Measurements from ENCODE around the gene CNNM1. TPM values are rescaled to one million over a fixed set of nuclear protein-coding genes. Genes with fewer than 3 reads are reported as not detected.
A peak's percentile ranks its signal among the peaks of the same experiment; 100 is the strongest.

Gene CNNM1
- total RNA-seq, 1 donor from 2014 or later: 2.5 TPM

DNA sequence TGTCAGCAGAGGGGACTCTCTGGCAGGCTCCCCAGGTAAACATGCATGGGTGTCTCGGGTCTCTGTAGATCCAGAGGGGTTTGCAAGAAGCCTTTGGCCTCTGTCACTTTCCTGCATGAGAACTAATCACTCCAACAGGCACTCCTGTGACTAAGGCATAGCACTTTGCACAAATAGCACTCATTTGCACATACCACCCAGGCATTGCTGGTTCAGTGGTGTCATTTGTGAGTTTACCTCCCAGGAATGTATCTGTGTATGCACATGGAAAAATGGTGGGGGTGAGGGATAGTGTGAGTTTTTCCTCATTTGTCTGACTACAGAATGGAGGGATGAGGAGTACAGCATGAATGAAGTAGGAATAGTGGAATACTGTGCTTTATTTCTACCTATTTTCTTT is 39.5 kb downstream of the CNNM1 start:
- Histone ChIP-seq H4K20me1 (ENCODE audit: insufficient read depth, low read length) (no peaks in the 10 kb centered on the region), H3K36me3 (ENCODE audit: insufficient read depth, low read length) (no peaks in the 10 kb centered on the region), H3K79me2 (ENCODE audit: insufficient read depth, low read length) (no peaks in the 10 kb centered on the region), H3K4me3 (ENCODE audit: insufficient read depth, low read depth, low read length) (no peak overlapping the region), H3K27ac (ENCODE audit: low read depth, low read length) (no peak overlapping the region), H3K27me3 (ENCODE audit: insufficient read depth, low read length) (peaks cover 2% of the 10 kb centered on the region), H2AFZ (ENCODE audit: low read depth, low read length) (no peak overlapping the region), H3K9ac (ENCODE audit: low read length) (no peak overlapping the region), H3K9me3 (ENCODE audit: insufficient read depth, low read depth, low read length) (no peaks in the 10 kb centered on the region), H3K4me2 (ENCODE audit: low read length) (peak overlapping the region; percentile 37), H3K4me1 (ENCODE audit: insufficient read depth, low read length) (peaks cover 4% of the 10 kb centered on the region)
- Mint-ChIP-seq H3K36me3 (ENCODE audit: low read depth, unreplicated experiment) (no peaks in the 10 kb centered on the region), H3K4me1 (ENCODE audit: low read depth, unreplicated experiment) (peaks cover 46% of the 10 kb centered on the region), H3K4me3 (ENCODE audit: unreplicated experiment) (peak overlapping the region; percentile 52), H3K27me3 (ENCODE audit: low read depth, unreplicated experiment) (no peaks in the 10 kb centered on the region), H3K9me3 (ENCODE audit: unreplicated experiment) (no peaks in the 10 kb centered on the region), H3K27ac (ENCODE audit: unreplicated experiment) (peak overlapping the region; percentile 96)
- TF ChIP-seq, protein P1, sequence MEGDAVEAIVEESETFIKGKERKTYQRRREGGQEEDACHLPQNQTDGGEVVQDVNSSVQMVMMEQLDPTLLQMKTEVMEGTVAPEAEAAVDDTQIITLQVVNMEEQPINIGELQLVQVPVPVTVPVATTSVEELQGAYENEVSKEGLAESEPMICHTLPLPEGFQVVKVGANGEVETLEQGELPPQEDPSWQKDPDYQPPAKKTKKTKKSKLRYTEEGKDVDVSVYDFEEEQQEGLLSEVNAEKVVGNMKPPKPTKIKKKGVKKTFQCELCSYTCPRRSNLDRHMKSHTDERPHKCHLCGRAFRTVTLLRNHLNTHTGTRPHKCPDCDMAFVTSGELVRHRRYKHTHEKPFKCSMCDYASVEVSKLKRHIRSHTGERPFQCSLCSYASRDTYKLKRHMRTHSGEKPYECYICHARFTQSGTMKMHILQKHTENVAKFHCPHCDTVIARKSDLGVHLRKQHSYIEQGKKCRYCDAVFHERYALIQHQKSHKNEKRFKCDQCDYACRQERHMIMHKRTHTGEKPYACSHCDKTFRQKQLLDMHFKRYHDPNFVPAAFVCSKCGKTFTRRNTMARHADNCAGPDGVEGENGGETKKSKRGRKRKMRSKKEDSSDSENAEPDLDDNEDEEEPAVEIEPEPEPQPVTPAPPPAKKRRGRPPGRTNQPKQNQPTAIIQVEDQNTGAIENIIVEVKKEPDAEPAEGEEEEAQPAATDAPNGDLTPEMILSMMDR (IDR thresholded peaks at IDR 0.05; ENCODE audit: insufficient read depth, low read depth, low read length): no peak
- TF ChIP-seq EZH2 (IDR thresholded peaks at IDR 0.05; ENCODE audit: insufficient read depth, low read length): no peak
- DNase-seq (ENCODE audit: low read depth): peak; percentile 50
- no peak for FAIRE-seq

DNA sequence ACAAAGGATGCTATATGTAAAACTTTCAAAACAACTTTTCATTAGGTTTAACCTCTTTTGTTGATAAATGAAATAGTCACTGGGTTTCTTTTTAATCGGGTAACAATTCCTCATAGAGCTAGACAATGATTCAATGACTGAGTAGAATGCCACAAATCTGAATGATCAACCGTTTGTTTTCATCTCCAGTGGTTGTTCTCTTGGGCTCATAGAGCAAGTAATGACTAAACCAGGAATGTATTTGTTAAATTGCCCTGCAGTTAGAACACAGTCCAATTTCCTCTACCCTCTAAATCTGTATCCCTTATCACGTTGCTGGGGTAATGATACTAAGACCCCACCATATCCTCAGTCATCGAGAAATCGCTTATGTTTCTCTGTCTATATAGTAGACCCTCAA is 40.0 kb downstream of the CNNM1 start:
- peaks cover 4% of the 10 kb centered on the region for H3K4me1 ChIP-seq (ENCODE audit: insufficient read depth, low read length)
- H2AFZ ChIP-seq (ENCODE audit: low read depth, low read length): no peak overlapping the region
- FAIRE-seq: peak; percentile 56
- no peak overlapping the region for H3K27ac ChIP-seq (ENCODE audit: low read depth, low read length)
- TF ChIP-seq EZH2 (IDR thresholded peaks at IDR 0.05; ENCODE audit: insufficient read depth, low read length): no peak
- TF ChIP-seq, protein P1 (IDR thresholded peaks at IDR 0.05; ENCODE audit: insufficient read depth, low read depth, low read length): no peak
- peak overlapping the region; percentile 37 for H3K4me2 ChIP-seq (ENCODE audit: low read length)
- H3K9me3 ChIP-seq (ENCODE audit: insufficient read depth, low read depth, low read length): no peaks in the 10 kb centered on the region
- no peaks in the 10 kb centered on the region for H4K20me1 ChIP-seq (ENCODE audit: insufficient read depth, low read length)
- DNase-seq (ENCODE audit: low read depth): peak; percentile 11
- H3K4me1 Mint-ChIP-seq (ENCODE audit: low read depth, unreplicated experiment): peaks cover 46% of the 10 kb centered on the region
- H3K9me3 Mint-ChIP-seq (ENCODE audit: unreplicated experiment): no peaks in the 10 kb centered on the region
- peaks cover 2% of the 10 kb centered on the region for H3K27me3 ChIP-seq (ENCODE audit: insufficient read depth, low read length)
- peak overlapping the region; percentile 96 for H3K27ac Mint-ChIP-seq (ENCODE audit: unreplicated experiment)
- H3K27me3 Mint-ChIP-seq (ENCODE audit: low read depth, unreplicated experiment): no peaks in the 10 kb centered on the region
- no peak overlapping the region for H3K9ac ChIP-seq (ENCODE audit: low read length)
- H3K4me3 Mint-ChIP-seq (ENCODE audit: unreplicated experiment): no peak overlapping the region
- H3K4me3 ChIP-seq (ENCODE audit: insufficient read depth, low read depth, low read length): no peak overlapping the region
- H3K79me2 ChIP-seq (ENCODE audit: insufficient read depth, low read length): no peaks in the 10 kb centered on the region
- H3K36me3 Mint-ChIP-seq (ENCODE audit: low read depth, unreplicated experiment): no peaks in the 10 kb centered on the region
- H3K36me3 ChIP-seq (ENCODE audit: insufficient read depth, low read length): no peaks in the 10 kb centered on the region

DNA sequence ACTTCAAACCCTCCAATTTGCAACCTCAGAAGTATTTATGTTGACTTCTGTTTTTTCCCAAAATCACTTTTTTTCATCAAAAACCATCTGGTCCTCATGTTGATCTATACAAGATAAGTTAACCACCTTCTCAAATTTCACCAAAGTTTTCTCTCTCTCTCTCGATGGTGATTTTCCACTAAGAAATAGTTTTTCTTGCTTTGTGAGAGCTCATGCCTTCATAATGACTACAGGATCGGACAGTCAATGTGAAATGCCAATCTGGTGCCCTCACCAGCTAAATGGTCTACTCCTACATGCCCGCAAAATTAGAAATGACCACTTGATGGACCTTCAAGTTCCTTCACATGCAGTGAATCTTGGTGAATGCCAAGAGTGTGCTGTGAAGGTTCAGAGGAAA is 40.4 kb downstream of the CNNM1 start:
- Histone ChIP-seq H4K20me1 (ENCODE audit: insufficient read depth, low read length) (no peaks in the 10 kb centered on the region), H3K27ac (ENCODE audit: low read depth, low read length) (no peak overlapping the region), H3K9ac (ENCODE audit: low read length) (no peak overlapping the region), H3K4me1 (ENCODE audit: insufficient read depth, low read length) (peaks cover 4% of the 10 kb centered on the region), H2AFZ (ENCODE audit: low read depth, low read length) (no peak overlapping the region), H3K4me2 (ENCODE audit: low read length) (peak overlapping the region; percentile 37), H3K4me3 (ENCODE audit: insufficient read depth, low read depth, low read length) (no peak overlapping the region), H3K79me2 (ENCODE audit: insufficient read depth, low read length) (no peaks in the 10 kb centered on the region), H3K36me3 (ENCODE audit: insufficient read depth, low read length) (no peaks in the 10 kb centered on the region), H3K27me3 (ENCODE audit: insufficient read depth, low read length) (peaks cover 2% of the 10 kb centered on the region), H3K9me3 (ENCODE audit: insufficient read depth, low read depth, low read length) (no peaks in the 10 kb centered on the region)
- FAIRE-seq (no peak), DNase-seq (ENCODE audit: low read depth) (peak; percentile 22)
- no peak overlapping the region for H3K27ac Mint-ChIP-seq (ENCODE audit: unreplicated experiment)
- H3K4me3 Mint-ChIP-seq (ENCODE audit: unreplicated experiment): no peak overlapping the region
- peaks cover 43% of the 10 kb centered on the region for H3K4me1 Mint-ChIP-seq (ENCODE audit: low read depth, unreplicated experiment)
- TF ChIP-seq, protein P1 (IDR thresholded peaks at IDR 0.05; ENCODE audit: insufficient read depth, low read depth, low read length): no peak
- no peak for TF ChIP-seq EZH2 (IDR thresholded peaks at IDR 0.05; ENCODE audit: insufficient read depth, low read length)
- no peaks in the 10 kb centered on the region for H3K36me3 Mint-ChIP-seq (ENCODE audit: low read depth, unreplicated experiment)
- no peaks in the 10 kb centered on the region for H3K27me3 Mint-ChIP-seq (ENCODE audit: low read depth, unreplicated experiment)
- no peaks in the 10 kb centered on the region for H3K9me3 Mint-ChIP-seq (ENCODE audit: unreplicated experiment)

Data from astrocyte (in vitro differentiated cells and primary cell).